ENCODE measurements around the gene CNP. TPM values are rescaled to one million over a fixed set of nuclear protein-coding genes. Genes with fewer than 3 reads are reported as not detected.
"Not testable (repeated sequence)": the region's sequence is repeated elsewhere in the genome, so short reads cannot be mapped to it uniquely, and the experiment has no call there.

The CNP gene
- polyA plus RNA-seq, 4 donors: 13.2 to 38.9 (median 28.4) TPM

GRCh38 chr17:41920580-41920955, 46.0 kb upstream of the CNP start:
- Histone ChIP-seq H3K9me3 (ENCODE audit: control insufficient read depth in 2 of 2, insufficient read depth in 1 of 2, low read depth in 1 of 2, low read length in 1 of 2) (no peaks in the 10 kb centered on the region), H3K27ac (ENCODE audit: low read depth in 1 of 3, low read length in 2 of 3) (no peak overlapping the region), H3K4me1 (ENCODE audit: control insufficient read depth in 3 of 3, insufficient read depth in 2 of 3, low read depth in 1 of 3, low read length in 2 of 3) (peaks cover 0 to 24% (median 4%) of the 10 kb centered on the region in 3 donors), H3K4me3 (ENCODE audit: low read depth in 1 of 3, low read length in 3 of 3) (no peak overlapping the region), H3K27me3 (ENCODE audit: control insufficient read depth in 3 of 3, insufficient read depth in 3 of 3, low read length in 3 of 3) (no peaks in the 10 kb centered on the region), H3K36me3 (ENCODE audit: control insufficient read depth in 3 of 3, insufficient read depth in 2 of 3, low read depth in 1 of 3, low read length in 3 of 3) (peaks cover 0 to 4% (median 0%) of the 10 kb centered on the region in 3 donors)
- WGBS, 3 donors: 89 to 96% (median 94%) methylated on average over 5 of the region's 5 CpGs
- DNase-seq: no peak
- FAIRE-seq: no peak

GRCh38 chr17:41925991-41926590, 40.5 kb upstream of the CNP start:
- H3K27me3 ChIP-seq (ENCODE audit: control insufficient read depth in 3 of 3, insufficient read depth in 3 of 3, low read length in 3 of 3): no peaks in the 10 kb centered on the region
- FAIRE-seq: no peak
- 75 to 79% (median 79%) methylated on average over 7 of the region's 7 CpGs for WGBS, 3 donors
- peaks cover 0 to 7% (median 2%) of the 10 kb centered on the region in 3 donors for H3K4me1 ChIP-seq (ENCODE audit: control insufficient read depth in 3 of 3, insufficient read depth in 2 of 3, low read depth in 1 of 3, low read length in 2 of 3)
- H3K36me3 ChIP-seq (ENCODE audit: control insufficient read depth in 3 of 3, insufficient read depth in 2 of 3, low read depth in 1 of 3, low read length in 3 of 3): no peaks in the 10 kb centered on the region
- no peak overlapping the region for H3K27ac ChIP-seq (ENCODE audit: low read depth in 1 of 3, low read length in 2 of 3)
- H3K9me3 ChIP-seq (ENCODE audit: control insufficient read depth in 2 of 2, insufficient read depth in 1 of 2, low read depth in 1 of 2, low read length in 1 of 2): no peaks in the 10 kb centered on the region
- no peak overlapping the region for H3K4me3 ChIP-seq (ENCODE audit: low read depth in 1 of 3, low read length in 3 of 3)
- DNase-seq: no peak

- Histone ChIP-seq H3K4me1 (ENCODE audit: control insufficient read depth in 3 of 3, insufficient read depth in 2 of 3, low read depth in 1 of 3, low read length in 2 of 3) (peaks cover 0 to 9% (median 2%) of the 10 kb centered on the region in 3 donors), H3K9me3 (ENCODE audit: control insufficient read depth in 2 of 2, insufficient read depth in 1 of 2, low read depth in 1 of 2, low read length in 1 of 2) (no peaks in the 10 kb centered on the region), H3K4me3 (ENCODE audit: low read depth in 1 of 3, low read length in 3 of 3) (no peak overlapping the region), H3K36me3 (ENCODE audit: control insufficient read depth in 3 of 3, insufficient read depth in 2 of 3, low read depth in 1 of 3, low read length in 3 of 3) (no peaks in the 10 kb centered on the region), H3K27ac (ENCODE audit: low read depth in 1 of 3, low read length in 2 of 3) (no peak overlapping the region), H3K27me3 (ENCODE audit: control insufficient read depth in 3 of 3, insufficient read depth in 3 of 3, low read length in 3 of 3) (no peaks in the 10 kb centered on the region)
- WGBS, 3 donors: 63 to 73% (median 66%) methylated on average over 6 of the region's 6 CpGs
- DNase-seq (no peak), FAIRE-seq (no peak)
Observed at GRCh38 chr17:41928693-41929251, 37.8 kb upstream of the CNP start.

GRCh38 chr17:41930009-41930832, 36.4 kb upstream of the CNP start, which contains the start of gene ODAD4:
Gene ODAD4 (plus strand): TSS chr17:41930617. CDS start chr17:41930724, 107 bp downstream.
- WGBS, 3 donors: 0 to 2% (median 1%) methylated on average over 43 of the region's 43 CpGs
- no peak for FAIRE-seq
- Histone ChIP-seq H3K9me3 (ENCODE audit: control insufficient read depth in 2 of 2, insufficient read depth in 1 of 2, low read depth in 1 of 2, low read length in 1 of 2) (no peaks in the 10 kb centered on the region), H3K36me3 (ENCODE audit: control insufficient read depth in 3 of 3, insufficient read depth in 2 of 3, low read depth in 1 of 3, low read length in 3 of 3) (no peaks in the 10 kb centered on the region), H3K27ac (ENCODE audit: low read depth in 1 of 3, low read length in 2 of 3) (peak within 1 kb of the TSS; percentile 66 to 95 (median 91)), H3K4me3 (ENCODE audit: low read depth in 1 of 3, low read length in 3 of 3) (peak within 1 kb of the TSS; percentile 9 to 76 (median 37)), H3K4me1 (ENCODE audit: control insufficient read depth in 3 of 3, insufficient read depth in 2 of 3, low read depth in 1 of 3, low read length in 2 of 3) (peaks cover 0 to 9% (median 2%) of the 10 kb centered on the region in 3 donors), H3K27me3 (ENCODE audit: control insufficient read depth in 3 of 3, insufficient read depth in 3 of 3, low read length in 3 of 3) (no peaks in the 10 kb centered on the region)
- peak; percentile 97 for DNase-seq

GRCh38 chr17:41930833-41931156, 35.8 kb upstream of the CNP start:
- not testable (repeated sequence) for FAIRE-seq; H3K4me1 ChIP-seq (ENCODE audit: control insufficient read depth in 3 of 3, insufficient read depth in 2 of 3, low read depth in 1 of 3, low read length in 2 of 3); H3K9me3 ChIP-seq (ENCODE audit: control insufficient read depth in 2 of 2, insufficient read depth in 1 of 2, low read depth in 1 of 2, low read length in 1 of 2); DNase-seq; H3K27me3 ChIP-seq (ENCODE audit: control insufficient read depth in 3 of 3, insufficient read depth in 3 of 3, low read length in 3 of 3); H3K36me3 ChIP-seq (ENCODE audit: control insufficient read depth in 3 of 3, insufficient read depth in 2 of 3, low read depth in 1 of 3, low read length in 3 of 3)
- Histone ChIP-seq H3K4me3 (ENCODE audit: low read depth in 1 of 3, low read length in 3 of 3) (peak overlapping the region in 2 of 3 donors; percentile 37 to 76), H3K27ac (ENCODE audit: low read depth in 1 of 3, low read length in 2 of 3) (peak overlapping the region in 2 of 3 donors; percentile 91 to 95)
- 43 to 60% (median 52%) methylated on average over 15 to 18 of the region's 18 CpGs for WGBS, 3 donors

- not testable (repeated sequence) for H3K27me3 ChIP-seq (ENCODE audit: control insufficient read depth in 3 of 3, insufficient read depth in 3 of 3, low read length in 3 of 3); H3K27ac ChIP-seq (ENCODE audit: low read depth in 1 of 3, low read length in 2 of 3); H3K9me3 ChIP-seq (ENCODE audit: control insufficient read depth in 2 of 2, insufficient read depth in 1 of 2, low read depth in 1 of 2, low read length in 1 of 2); H3K4me1 ChIP-seq (ENCODE audit: control insufficient read depth in 3 of 3, insufficient read depth in 2 of 3, low read depth in 1 of 3, low read length in 2 of 3); H3K36me3 ChIP-seq (ENCODE audit: control insufficient read depth in 3 of 3, insufficient read depth in 2 of 3, low read depth in 1 of 3, low read length in 3 of 3); H3K4me3 ChIP-seq (ENCODE audit: low read depth in 1 of 3, low read length in 3 of 3); DNase-seq; FAIRE-seq
- WGBS, 3 donors: 80 to 89% (median 88%) methylated on average over 4 of the region's 4 CpGs
Observed at GRCh38 chr17:41931715-41932114, 34.9 kb upstream of the CNP start.

- WGBS, 3 donors: 10 to 22% (median 12%) methylated on average over 2 of the region's 2 CpGs
- Histone ChIP-seq H3K36me3 (ENCODE audit: control insufficient read depth in 3 of 3, insufficient read depth in 2 of 3, low read depth in 1 of 3, low read length in 3 of 3) (peaks cover 0 to 6% (median 0%) of the 10 kb centered on the region in 3 donors), H3K27ac (ENCODE audit: low read depth in 1 of 3, low read length in 2 of 3) (no peak overlapping the region), H3K9me3 (ENCODE audit: control insufficient read depth in 2 of 2, insufficient read depth in 1 of 2, low read depth in 1 of 2, low read length in 1 of 2) (no peaks in the 10 kb centered on the region), H3K4me3 (ENCODE audit: low read depth in 1 of 3, low read length in 3 of 3) (no peak overlapping the region), H3K27me3 (ENCODE audit: control insufficient read depth in 3 of 3, insufficient read depth in 3 of 3, low read length in 3 of 3) (no peaks in the 10 kb centered on the region), H3K4me1 (ENCODE audit: control insufficient read depth in 3 of 3, insufficient read depth in 2 of 3, low read depth in 1 of 3, low read length in 2 of 3) (peaks cover 0 to 9% (median 2%) of the 10 kb centered on the region in 3 donors)
- DNase-seq (no peak), FAIRE-seq (no peak)
Observed at GRCh38 chr17:41932816-41933389, 33.7 kb upstream of the CNP start.

GRCh38 chr17:41935641-41936040, 31.0 kb upstream of the CNP start:
- Histone ChIP-seq H3K36me3 (ENCODE audit: control insufficient read depth in 3 of 3, insufficient read depth in 2 of 3, low read depth in 1 of 3, low read length in 3 of 3) (peaks cover 0 to 6% (median 0%) of the 10 kb centered on the region in 3 donors), H3K4me1 (ENCODE audit: control insufficient read depth in 3 of 3, insufficient read depth in 2 of 3, low read depth in 1 of 3, low read length in 2 of 3) (peaks cover 0 to 6% (median 0%) of the 10 kb centered on the region in 3 donors), H3K27ac (ENCODE audit: low read depth in 1 of 3, low read length in 2 of 3) (no peak overlapping the region), H3K4me3 (ENCODE audit: low read depth in 1 of 3, low read length in 3 of 3) (no peak overlapping the region), H3K27me3 (ENCODE audit: control insufficient read depth in 3 of 3, insufficient read depth in 3 of 3, low read length in 3 of 3) (no peaks in the 10 kb centered on the region), H3K9me3 (ENCODE audit: control insufficient read depth in 2 of 2, insufficient read depth in 1 of 2, low read depth in 1 of 2, low read length in 1 of 2) (no peaks in the 10 kb centered on the region)
- no peak for DNase-seq
- no peak for FAIRE-seq
- 91 to 96% (median 95%) methylated on average over 6 of the region's 6 CpGs for WGBS, 3 donors

All from small intestine (tissue), 7 donors.